ENCODE data around the gene TMEM115. TPM values are rescaled to one million over a fixed set of nuclear protein-coding genes. Genes with fewer than 3 reads are reported as not detected.

Gene TMEM115
- total and polyA plus RNA-seq, 2 of the 13 experiments (the other 11 are each of a cell fraction or from before 2014, with no cell fraction given): 22.1 to 30.7 TPM

GRCh38 chr3:50321336-50322114 is 37.8 kb downstream of the TMEM115 start (continued):
- TF ChIP-seq ISL2 (CRISPR knock-in tag; IDR thresholded peaks at IDR 0.05) (peak; percentile 62; the same call in 1 of the 2 replicates), NFATC3 (CRISPR knock-in tag; IDR thresholded peaks at IDR 0.05) (no peak), ZNF281 (CRISPR knock-in tag; IDR thresholded peaks at IDR 0.05; ENCODE audit: borderline replicate concordance) (peak; percentile 50; the same call in 1 of the 2 replicates), PHF21A (CRISPR knock-in tag; IDR thresholded peaks at IDR 0.05) (peak; percentile 77), ZBTB38 (CRISPR knock-in tag; IDR thresholded peaks at IDR 0.05) (no peak), KAT7 (CRISPR knock-in tag; IDR thresholded peaks at IDR 0.05; ENCODE audit: borderline replicate concordance) (peak; percentile 58; the same call in 1 of the 2 replicates), IKZF1 (IDR thresholded peaks at IDR 0.05) (no peak), NBN (conservative IDR thresholded peaks at IDR 0.05) (no peak), PRMT3 (CRISPR knock-in tag; IDR thresholded peaks at IDR 0.05; ENCODE audit: borderline replicate concordance, low read depth) (no peak), ZMYM4 (CRISPR knock-in tag; IDR thresholded peaks at IDR 0.05) (no peak), IKZF4 (CRISPR knock-in tag; IDR thresholded peaks at IDR 0.05; ENCODE audit: borderline replicate concordance, low read depth, not compliant biosample characterization) (no peak), BORCS8-MEF2B (CRISPR knock-in tag; IDR thresholded peaks at IDR 0.05) (no peak), ZNF460 (CRISPR knock-in tag; IDR thresholded peaks at IDR 0.05; ENCODE audit: borderline replicate concordance) (no peak; the same call in 1 of the 2 replicates), FOSL2 (CRISPR knock-in tag; IDR thresholded peaks at IDR 0.05) (no peak; the same call in 1 of the 2 replicates), ZNF83 (CRISPR knock-in tag; IDR thresholded peaks at IDR 0.05; ENCODE audit: borderline replicate concordance) (no peak), ZNF770 (CRISPR knock-in tag; IDR thresholded peaks at IDR 0.05) (peak; percentile 37; the same call in 1 of the 2 replicates), HDAC1 (CRISPR knock-in tag; IDR thresholded peaks at IDR 0.05) (peak; percentile 55), CENPBD1 (CRISPR knock-in tag; IDR thresholded peaks at IDR 0.05; ENCODE audit: borderline replicate concordance, low read depth) (no peak), DBP (CRISPR knock-in tag; IDR thresholded peaks at IDR 0.05; ENCODE audit: not compliant biosample characterization) (no peak), HHEX (CRISPR knock-in tag; IDR thresholded peaks at IDR 0.05) (no peak), SMAD1 (CRISPR knock-in tag; IDR thresholded peaks at IDR 0.05; ENCODE audit: borderline replicate concordance, low read depth) (no peak), MXI1 (IDR thresholded peaks at IDR 0.05; ENCODE audit: borderline replicate concordance, low read depth, low read length) (peak; percentile 30; the same call in 1 of the 3 replicates), ZNF776 (CRISPR knock-in tag; IDR thresholded peaks at IDR 0.05) (no peak; the same call in 1 of the 2 replicates), ZNF549 (CRISPR knock-in tag; IDR thresholded peaks at IDR 0.05) (no peak), TAF15 (IDR thresholded peaks at IDR 0.05; ENCODE audit: low read depth, low read length, poor library complexity, severe bottlenecking) (no peak)

All from HepG2 (cell line).